NT2/D1 (cell line): ENCODE results near the gene TSPAN31.

Experiments used
- DNase-seq: peaks from one replicate; pipeline ENCODE4 v3.0.0-alpha.2; 2011; ENCODE audit warnings: low read depth, low spot score
- H3K27me3 ChIP-seq: 2 replicates; pipeline ENCODE4 v1.6.0; 2011; ENCODE audit warnings: mild to moderate bottlenecking; ENCODE audit not compliant: insufficient read length, insufficient read depth
- H3K36me3 ChIP-seq: 2 replicates; pipeline ENCODE4 v1.6.1; 2011; ENCODE audit warnings: mild to moderate bottlenecking, low read length, mixed read lengths; ENCODE audit not compliant: insufficient read depth, insufficient read length
- H3K4me1 ChIP-seq: 2 replicates; pipeline ENCODE4 v1.5.1; 2011; ENCODE audit not compliant: insufficient read depth, insufficient read length
- H3K4me3 ChIP-seq: 2 replicates; pipeline ENCODE4 v1.5.1; 2011; ENCODE audit warnings: low read depth; ENCODE audit not compliant: insufficient read length
- H3K9ac ChIP-seq: 2 replicates; pipeline ENCODE4 v1.6.0; 2011; ENCODE audit warnings: low read depth; ENCODE audit not compliant: insufficient read length
- H3K9me3 ChIP-seq: 2 replicates; pipeline ENCODE4 v1.5.1; 2011; ENCODE audit warnings: mild to moderate bottlenecking, low read length; ENCODE audit not compliant: insufficient read depth
- SUZ12 ChIP-seq: IDR thresholded peaks from 2 replicates; pipeline ENCODE4 v1.6.1; 2011; ENCODE audit not compliant: insufficient read length, insufficient read depth; ENCODE audit errors: extremely low read depth
- YY1 ChIP-seq: IDR thresholded peaks from 2 replicates; pipeline ENCODE4 v1.6.1; 2011; ENCODE audit not compliant: insufficient read length, insufficient read depth
- ZNF274 ChIP-seq: IDR thresholded peaks from 2 replicates; pipeline ENCODE4 v1.6.1; 2011; ENCODE audit warnings: mild to moderate bottlenecking, low read depth, low read length

TSPAN31 gene

GRCh38 chr12:57729321-57729844 is 15.5 kb upstream of the TSPAN31 start:
- no peak for DNase-seq
- H3K36me3 ChIP-seq: peaks cover 4% of the 10 kb centered on the region
- H3K27me3 ChIP-seq: peaks cover 58% of the 10 kb centered on the region
- no peak overlapping the region for H3K9ac ChIP-seq
- TF ChIP-seq SUZ12 (no peak), ZNF274 (no peak), YY1 (no peak)
- H3K9me3 ChIP-seq: no peaks in the 10 kb centered on the region
- H3K4me3 ChIP-seq: no peak overlapping the region
- peaks cover 12% of the 10 kb centered on the region for H3K4me1 ChIP-seq

DNA sequence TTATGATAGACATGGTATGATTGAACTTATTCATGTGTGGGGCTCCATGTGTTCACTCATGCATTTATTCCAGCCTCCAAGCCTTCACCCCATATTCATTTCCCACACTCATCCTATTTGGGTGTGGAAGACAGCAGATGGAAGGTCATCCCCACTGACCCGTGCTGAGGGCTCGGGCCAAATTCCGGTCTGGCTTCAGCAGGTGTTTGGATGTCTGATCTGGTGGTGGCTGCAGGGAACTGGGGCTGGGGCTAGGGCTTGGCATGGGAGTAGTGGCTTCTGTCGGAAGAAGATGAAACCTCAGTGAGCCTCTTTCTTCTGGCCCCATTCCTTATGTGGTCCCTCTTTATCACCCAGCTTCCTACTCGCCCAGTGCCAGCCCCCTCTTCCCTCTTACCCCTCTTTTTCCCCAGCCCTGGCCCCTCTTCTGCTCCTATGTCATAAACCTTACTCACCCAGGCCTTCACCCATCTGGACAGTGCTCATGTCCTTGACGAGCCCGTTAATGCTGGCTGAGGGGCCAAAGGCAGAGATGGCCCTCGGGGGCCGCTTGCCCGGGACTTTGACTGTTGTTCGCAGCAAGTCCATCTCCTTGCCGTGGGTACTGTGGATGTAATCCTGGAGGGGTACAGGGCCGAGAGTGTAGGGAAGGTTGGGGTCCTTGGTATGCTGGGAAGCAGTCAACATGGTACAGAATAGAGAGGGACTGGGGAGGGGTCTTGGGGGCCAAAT is 14.3 kb upstream of the TSPAN31 start:
- peaks cover 10% of the 10 kb centered on the region for H3K4me1 ChIP-seq
- no peak for DNase-seq

GRCh38 chr12:57731411-57732080 is 13.3 kb upstream of the TSPAN31 start:
- Histone ChIP-seq H3K9ac (no peak overlapping the region), H3K27me3 (peaks cover 67% of the 10 kb centered on the region), H3K36me3 (peaks cover 4% of the 10 kb centered on the region), H3K4me1 (peaks cover 7% of the 10 kb centered on the region), H3K9me3 (no peaks in the 10 kb centered on the region), H3K4me3 (no peak overlapping the region)
- TF ChIP-seq YY1: no peak
- no peak for TF ChIP-seq SUZ12
- TF ChIP-seq ZNF274: no peak
- no peak for DNase-seq

More for the DNA sequence above, 14.3 kb upstream of the TSPAN31 start:
- Histone ChIP-seq H3K4me3 (no peak overlapping the region), H3K27me3 (peaks cover 62% of the 10 kb centered on the region), H3K36me3 (peaks cover 4% of the 10 kb centered on the region), H3K9me3 (no peaks in the 10 kb centered on the region), H3K9ac (no peak overlapping the region)
- TF ChIP-seq ZNF274: no peak
- no peak for TF ChIP-seq YY1
- no peak for TF ChIP-seq SUZ12

DNA sequence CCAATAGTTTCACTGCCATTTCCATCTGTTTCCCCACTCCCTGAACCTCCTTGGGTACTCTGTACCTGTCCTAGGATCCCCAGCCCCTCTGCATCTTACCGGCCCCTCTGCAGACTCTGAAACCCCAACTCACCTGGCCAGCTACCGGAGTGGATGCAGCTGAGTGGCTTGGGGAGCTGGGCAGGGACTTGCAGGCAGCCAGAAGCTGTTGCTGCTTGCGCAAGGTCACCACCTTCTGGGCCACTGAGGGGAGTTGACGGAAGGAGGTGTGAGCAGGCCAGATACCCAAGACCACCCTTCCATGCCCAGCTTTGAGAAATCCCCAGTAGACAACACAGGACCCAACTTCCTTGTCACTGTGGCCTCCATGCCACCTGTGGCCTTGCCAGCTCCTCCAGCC is 12.6 kb upstream of the TSPAN31 start:
- no peaks in the 10 kb centered on the region for H3K9me3 ChIP-seq
- no peak for TF ChIP-seq SUZ12
- TF ChIP-seq ZNF274: no peak
- no peak for TF ChIP-seq YY1
- no peak overlapping the region for H3K9ac ChIP-seq
- H3K4me1 ChIP-seq: peaks cover 4% of the 10 kb centered on the region
- peaks cover 3% of the 10 kb centered on the region for H3K36me3 ChIP-seq
- no peak overlapping the region for H3K4me3 ChIP-seq
- H3K27me3 ChIP-seq: peaks cover 67% of the 10 kb centered on the region
- DNase-seq: no peak

DNA sequence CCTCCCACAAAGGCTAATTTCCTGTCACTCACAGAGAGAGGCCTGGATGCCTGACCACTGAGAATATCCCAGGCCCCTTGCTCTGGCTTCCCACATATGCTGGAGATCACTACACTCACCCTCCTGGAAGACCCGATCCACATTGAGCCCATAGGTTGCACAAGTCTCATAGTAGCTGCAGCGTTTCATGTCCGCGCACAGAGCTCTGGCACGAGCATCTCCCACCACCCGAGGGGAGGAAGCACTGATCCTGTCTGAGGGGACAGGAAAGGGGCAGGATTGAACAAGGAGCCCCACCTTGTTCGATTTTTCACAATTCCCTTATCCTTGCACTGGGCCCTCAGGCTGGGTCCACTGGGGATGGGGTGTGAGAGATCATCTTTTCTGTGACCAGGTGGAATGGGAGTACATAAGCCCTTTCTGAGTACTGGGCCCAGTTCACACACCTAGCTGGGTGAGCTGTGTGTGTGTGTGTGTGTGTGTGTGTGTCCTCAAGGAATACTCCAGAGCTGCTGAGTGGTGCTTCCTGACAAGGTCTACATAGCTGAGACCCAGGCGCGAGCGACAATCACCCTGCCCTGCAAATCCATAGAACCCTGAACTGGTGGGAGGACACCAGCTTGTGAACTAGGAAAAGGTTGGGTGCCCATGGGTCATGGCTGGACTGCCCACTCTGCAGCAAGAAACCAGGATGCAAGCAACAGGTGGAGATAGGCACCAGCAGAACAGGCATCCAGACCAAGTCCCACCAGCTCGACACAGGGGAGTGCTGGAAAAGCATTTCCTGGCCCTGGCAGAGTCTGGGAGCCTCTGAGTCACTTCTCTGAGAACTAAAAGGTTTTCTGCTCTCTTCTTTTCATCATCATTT is 11.9 kb upstream of the TSPAN31 start:
- DNase-seq: no peak

DNA sequence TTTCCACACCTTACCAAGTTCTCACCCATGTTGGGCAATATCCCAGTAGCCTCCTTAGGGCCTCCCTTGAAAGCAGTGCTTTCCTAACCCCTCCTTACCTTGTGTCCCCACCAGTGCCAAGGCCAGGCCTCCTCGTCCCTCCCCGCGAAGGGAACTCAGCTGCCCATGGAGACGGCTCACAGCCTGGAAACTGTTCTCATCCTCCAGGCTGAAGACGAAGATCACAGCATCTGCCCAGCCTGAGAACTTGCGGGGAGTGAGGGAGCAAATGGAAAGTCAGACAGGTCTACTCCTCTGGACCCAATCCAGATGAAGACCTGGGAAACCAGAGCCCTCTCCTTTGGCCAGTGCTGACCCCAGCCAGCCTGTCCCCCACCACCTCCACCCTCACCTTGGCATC is 10.9 kb upstream of the TSPAN31 start:
- Histone ChIP-seq H3K9me3 (no peaks in the 10 kb centered on the region), H3K4me1 (peaks cover 3% of the 10 kb centered on the region), H3K9ac (no peak overlapping the region), H3K36me3 (no peaks in the 10 kb centered on the region), H3K4me3 (no peak overlapping the region), H3K27me3 (peaks cover 72% of the 10 kb centered on the region)
- no peak for DNase-seq
- no peak for TF ChIP-seq SUZ12
- no peak for TF ChIP-seq ZNF274
- no peak for TF ChIP-seq YY1

More for the DNA sequence above, 11.9 kb upstream of the TSPAN31 start:
- Histone ChIP-seq H3K27me3 (peaks cover 67% of the 10 kb centered on the region), H3K9me3 (no peaks in the 10 kb centered on the region), H3K36me3 (no peaks in the 10 kb centered on the region), H3K4me1 (peaks cover 3% of the 10 kb centered on the region), H3K4me3 (no peak overlapping the region), H3K9ac (no peak overlapping the region)
- TF ChIP-seq ZNF274 (no peak), SUZ12 (no peak), YY1 (no peak)
